HepG2 (cell line): ENCODE measurements around the gene NKX1-2. TPM values are rescaled to one million over a fixed set of nuclear protein-coding genes. Genes with fewer than 3 reads are reported as not detected.

Experiments
- ATAC-seq: fragments of 200-7000 bp; cut with Tn5 transposase; 3 replicates; pipeline ENCODE4 v1.9.1; 2020; ENCODE audit warnings: mild to moderate bottlenecking, moderate library complexity
- BruUV-seq: library from RNA; stranded (reverse); fragments of 400-500 nt; replicated peaks from 2 replicates; lab custom pipeline; 2021; lab: Mats Ljungman, UMichigan
- CTCF ChIA-PET: fragments of 300-600 bp; formaldehyde crosslinking; extraction: SDS; loops from one replicate; lab custom pipeline; 2021; ENCODE audit warnings: low total read pairs, inconsistent platforms, low intra/inter-chr PET ratio; lab: Yijun Ruan, JAX
- POLR2A ChIA-PET: fragments of 350-600 bp; sonication (Branson Sonifier 250); formaldehyde crosslinking; loops from one replicate; lab custom pipeline; 2020; ENCODE audit warnings: antibody characterized with exemption, inconsistent platforms; lab: Yijun Ruan, JAX
- DNase-seq: peaks from one replicate; pipeline ENCODE4 v3.0.0-alpha.2; 2015; ENCODE audit warnings: low spot score
- FAIRE-seq: peaks from 3 replicates; lab custom pipeline; 2011; peaks lifted over from hg19 to GRCh38; lab: Jason Lieb, UNC
- H2AFZ ChIP-seq: one replicate; pipeline ENCODE4 v1.6.1; 2011; ENCODE audit warnings: low read length, inconsistent platforms
- H3K27ac ChIP-seq: fragments of 300-600 bp; 3 replicates; pipeline ENCODE4 v1.8.0; 2011; ENCODE audit warnings: mixed run types, mild to moderate bottlenecking, mixed read lengths, low read length, inconsistent platforms; ENCODE audit not compliant: insufficient read depth; ENCODE audit errors: extremely low read length
- H3K27me3 ChIP-seq, 2 experiments: fragments of 200-600 bp in 1 of 2; 2 replicates in 1 of 2; 3 replicates in 1 of 2; pipeline versions ENCODE4 v1.6.0 to v1.8.0; 2011; ENCODE audit warnings: low read length in 2 of 2, mild to moderate bottlenecking in 2 of 2, moderate library complexity in 2 of 2, inconsistent platforms in 1 of 2; ENCODE audit not compliant: insufficient read depth in 2 of 2, control insufficient read depth in 1 of 2
- H3K36me3 ChIP-seq, 2 experiments: fragments of 200-600 bp in 1 of 2; replicated peaks in 1 of 2; 2 replicates in 1 of 2; 3 replicates in 1 of 2; pipeline versions ENCODE4 v1.5.1 to v1.8.0; 2011; ENCODE audit warnings: low read length in 2 of 2, inconsistent platforms in 1 of 2; ENCODE audit not compliant: insufficient read depth in 2 of 2, control insufficient read depth in 1 of 2
- H3K4me1 ChIP-seq: 2 replicates; pipeline ENCODE4 v1.5.1; 2012; ENCODE audit warnings: low read length, inconsistent platforms; ENCODE audit not compliant: insufficient read depth
- H3K4me2 ChIP-seq: 2 replicates; pipeline ENCODE4 v1.6.0; 2011; ENCODE audit warnings: low read depth, low read length, inconsistent platforms
- H3K4me3 ChIP-seq, 3 experiments: fragments of 200-600 bp in 1 of 3; sonication (generic), shearing (Covaris generic) in 1 of 3; replicated peaks in 1 of 3; 2 replicates each; pipeline ENCODE4 v1.5.1; 2011 to 2016; ENCODE audit warnings: low read length in 3 of 3, inconsistent platforms in 2 of 3, low read depth in 2 of 3, mild to moderate bottlenecking in 2 of 3, control low read depth in 1 of 3, mixed read lengths in 1 of 3; ENCODE audit not compliant: insufficient read depth in 1 of 3
- H3K79me2 ChIP-seq: one replicate; pipeline ENCODE4 v1.6.1; 2011; ENCODE audit warnings: low read length, inconsistent platforms; ENCODE audit not compliant: insufficient read depth
- H3K9ac ChIP-seq: 2 replicates; pipeline ENCODE4 v1.6.0; 2011; ENCODE audit warnings: mild to moderate bottlenecking, low read depth, low read length, inconsistent platforms; ENCODE audit not compliant: insufficient read depth
- H3K9me3 ChIP-seq: 2 replicates; pipeline ENCODE4 v1.5.1; 2012; ENCODE audit warnings: mild to moderate bottlenecking, low read length
- H4K20me1 ChIP-seq: 2 replicates; pipeline ENCODE4 v1.6.0; 2011; ENCODE audit warnings: inconsistent platforms, mild to moderate bottlenecking, low read length, moderate library complexity; ENCODE audit not compliant: insufficient read depth
- AGO1 ChIP-seq: fragments of 200-400 bp; formaldehyde crosslinking; IDR thresholded peaks from 2 replicates; pipeline ENCODE4 v1.6.1; 2017; ENCODE audit warnings: mild to moderate bottlenecking, low read depth, low read length, moderate library complexity; ENCODE audit not compliant: poor library complexity, severe bottlenecking
- DR1 ChIP-seq: sonication (generic); formaldehyde crosslinking; IDR thresholded peaks from 2 replicates; pipeline ENCODE4 v1.8.0; 2021; ENCODE audit warnings: mild to moderate bottlenecking, missing genetic modification reagents, inconsistent platforms
- FOSL1 ChIP-seq: sonication (generic); formaldehyde crosslinking; IDR thresholded peaks from 2 replicates; pipeline ENCODE4 v1.9.0; 2021; ENCODE audit warnings: missing genetic modification reagents, borderline replicate concordance
- FOXK2 ChIP-seq: fragments of 450-650 bp; IDR thresholded peaks from 2 replicates; pipeline ENCODE4 v1.6.1; 2016
- GABPB1 ChIP-seq: IDR thresholded peaks from 2 replicates; pipeline ENCODE4 v1.6.1; 2016; ENCODE audit warnings: mild to moderate bottlenecking, missing genetic modification reagents, moderate library complexity, missing compliant biosample characterization
- MYC ChIP-seq: sonication (generic); formaldehyde crosslinking; IDR thresholded peaks from 2 replicates; pipeline ENCODE4 v1.9.0; 2021; ENCODE audit warnings: missing genetic modification reagents, borderline replicate concordance
- NFKB2 ChIP-seq: sonication (generic); formaldehyde crosslinking; IDR thresholded peaks from 2 replicates; pipeline ENCODE4 v1.4.0; 2020; ENCODE audit warnings: missing genetic modification reagents, borderline replicate concordance
- SALL2 ChIP-seq: sonication (generic); formaldehyde crosslinking; IDR thresholded peaks from 2 replicates; pipeline ENCODE4 v1.8.1; 2023; ENCODE audit warnings: mild to moderate bottlenecking, missing genetic modification reagents, inconsistent platforms
- SOX5 ChIP-seq: IDR thresholded peaks from 2 replicates; pipeline ENCODE4 v1.6.1; 2016; ENCODE audit warnings: borderline replicate concordance
- SP5 ChIP-seq: IDR thresholded peaks from 2 replicates; pipeline ENCODE4 v1.6.1; 2016; ENCODE audit warnings: low read depth, borderline replicate concordance
- SRY ChIP-seq: sonication (generic); formaldehyde crosslinking; IDR thresholded peaks from 2 replicates; pipeline ENCODE4 v1.8.0; 2022; ENCODE audit warnings: mild to moderate bottlenecking, missing genetic modification reagents
- ZNF235 ChIP-seq: sonication (generic); formaldehyde crosslinking; IDR thresholded peaks from 2 replicates; pipeline ENCODE4 v1.8.1; 2023; ENCODE audit warnings: mild to moderate bottlenecking, missing genetic modification reagents, borderline replicate concordance
- ZNF264 ChIP-seq: sonication (generic); formaldehyde crosslinking; IDR thresholded peaks from 2 replicates; pipeline ENCODE4 v1.4.0; 2020; ENCODE audit warnings: missing genetic modification reagents
- ZNF501 ChIP-seq: sonication (generic); formaldehyde crosslinking; IDR thresholded peaks from 2 replicates; pipeline ENCODE4 v1.5.1; 2020; ENCODE audit warnings: mild to moderate bottlenecking, moderate library complexity, missing genetic modification reagents
- ZNF619 ChIP-seq: sonication (generic); formaldehyde crosslinking; IDR thresholded peaks from 2 replicates; pipeline ENCODE4 v1.4.0; 2020; ENCODE audit warnings: mild to moderate bottlenecking, missing genetic modification reagents
- ZNF776 ChIP-seq: sonication (generic); formaldehyde crosslinking; IDR thresholded peaks from 2 replicates; pipeline ENCODE4 v1.4.0; 2020; ENCODE audit warnings: mild to moderate bottlenecking, missing genetic modification reagents
- ZNF891 ChIP-seq: sonication (generic); formaldehyde crosslinking; IDR thresholded peaks from 2 replicates; pipeline ENCODE4 v1.5.0; 2020; ENCODE audit warnings: mild to moderate bottlenecking, missing genetic modification reagents
- WGBS: methylation state at CpG from one replicate; pipeline ENCODE4 v1.1.6; 2017; ENCODE audit warnings: low lambda C conversion rate; 5-methylcytosine and 5-hydroxymethylcytosine counted together
- in situ Hi-C: cut with HindIII; loops from 2 replicates; pipeline ENCODE4 v1.10.0; 2017; ENCODE audit warnings: low pct_unique_long_range_greater_than_20kb; ENCODE audit not compliant: extremely low pct_ligation_motif_present
- intact Hi-C: fragments of 100-400 bp; cut with micrococcal nuclease; formaldehyde crosslinking; loops from one replicate; pipeline ENCODE4 v1.10.0; 2022; ENCODE audit not compliant: unreplicated experiment
- polyA plus RNA-seq, 8 experiments: library from polyadenylated mRNA; depleted of rRNA in 3 of 8; stranded (reverse) in 7 of 8; unstranded in 1 of 8; fragments of >200 nt; fragmentation: Illumina TruSeq in 4 of 8; extraction: Trizol in 4 of 8; gene quantifications; 2 replicates each; pipeline versions ENCODE4 v1.2.1 to v1.2.3, GENCODE V29; 2011 to 2016; ENCODE audit warnings: low read depth in 4 of 8, missing spikeins in 1 of 8, mixed read lengths in 1 of 8; ENCODE audit not compliant: insufficient read depth in 1 of 8
- total RNA-seq, 5 experiments: library from RNA; depleted of rRNA; stranded (reverse); fragments of >200 nt; fragmentation: Illumina TruSeq; extraction: Trizol; gene quantifications; 2 replicates each; pipeline ENCODE4 v1.2.3, GENCODE V29; 2016; ENCODE audit warnings: low read depth in 1 of 5
- TF ChIP-seq, protein P1 (sequence below): IDR thresholded peaks from 2 replicates; pipeline ENCODE4 v1.6.1; 2012; ENCODE audit warnings: inconsistent platforms
- TF ChIP-seq, protein P2 (sequence below): sonication (generic); formaldehyde crosslinking; IDR thresholded peaks from 2 replicates; pipeline ENCODE4 v1.9.0; 2021; ENCODE audit warnings: missing genetic modification reagents, mild to moderate bottlenecking, borderline replicate concordance

The NKX1-2 gene
- total and polyA plus RNA-seq, 2 of the 13 experiments (the other 11 are each of a cell fraction or from before 2014, with no cell fraction given): not detected

DNA sequence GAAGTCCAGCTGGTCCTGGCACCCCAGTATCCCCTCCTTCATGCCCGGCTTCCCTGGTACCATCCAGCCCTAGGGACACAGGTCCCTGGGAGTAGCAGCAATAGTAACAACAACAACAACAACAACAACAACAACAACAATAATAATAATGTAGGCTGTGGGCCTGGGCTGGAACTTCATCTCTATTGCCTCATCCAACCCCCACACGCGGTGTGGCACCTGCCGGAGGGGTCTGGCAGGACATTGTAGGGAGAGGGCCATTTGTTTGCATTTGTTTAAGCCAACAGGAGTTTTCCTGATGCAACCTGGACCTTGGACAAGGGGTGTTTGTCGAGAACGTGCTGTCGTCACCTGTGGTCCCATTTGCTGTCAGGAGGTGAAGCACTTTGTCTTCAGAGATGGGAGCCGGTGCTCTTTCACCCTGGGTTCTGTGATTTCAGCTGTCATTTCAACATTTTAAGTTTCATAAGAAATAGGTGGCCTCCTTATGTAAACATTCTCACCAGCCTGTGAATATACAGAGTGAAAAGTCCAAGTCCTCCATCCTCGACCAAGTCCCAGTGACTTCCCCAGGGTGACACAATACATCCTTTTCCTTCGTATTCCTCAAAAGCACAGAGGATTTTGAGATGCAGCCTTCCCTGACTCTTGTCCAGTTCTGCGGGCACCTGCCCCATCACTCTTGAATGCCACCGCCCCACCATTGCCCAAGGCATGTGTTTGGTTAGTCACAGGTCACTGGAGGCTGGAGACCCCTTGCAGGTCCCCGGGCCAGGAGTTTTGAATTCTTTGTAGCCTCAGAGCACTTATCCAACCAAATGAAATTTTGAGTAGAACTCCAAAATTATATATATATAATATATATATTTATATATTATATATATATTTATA, 21.0 kb upstream of the NKX1-2 start (continued):
- TF ChIP-seq ZNF501 (CRISPR knock-in tag) (peak; percentile 65; the same call in 1 of the 2 replicates), SP5 (CRISPR knock-in tag) (peak; percentile 81), SALL2 (CRISPR knock-in tag) (0 out of 2 replicates have a peak, but pooled peaks have one; percentile 34), FOSL1 (CRISPR knock-in tag) (no peak)

DNA sequence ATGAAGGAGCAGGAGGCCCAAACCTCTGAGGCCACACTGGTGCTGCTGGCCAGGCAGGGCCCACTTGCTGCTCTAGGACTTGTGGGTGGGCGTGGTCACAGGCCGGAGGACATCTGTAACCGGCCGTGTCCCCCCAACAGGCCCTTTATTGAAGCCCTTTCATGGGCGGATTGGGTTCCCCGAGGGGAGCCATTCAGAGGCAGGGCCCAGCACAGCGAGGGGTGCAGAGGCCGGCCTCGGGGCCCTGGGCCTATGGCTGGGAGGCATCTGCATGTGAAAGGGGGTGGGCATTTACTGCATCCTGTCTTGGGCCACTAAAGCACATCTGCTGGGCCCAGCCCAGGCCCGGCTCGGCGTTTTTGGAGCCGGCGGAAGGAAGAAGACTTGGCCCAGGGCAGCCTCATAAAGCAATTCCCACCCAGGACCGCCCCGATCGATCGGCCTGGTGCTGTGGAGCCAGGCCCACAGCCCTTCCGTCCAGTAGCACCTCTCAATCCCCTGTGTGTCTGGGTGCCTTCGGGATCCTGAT, 20.2 kb upstream of the NKX1-2 start:
- FAIRE-seq: no peak
- H2AFZ ChIP-seq: no peak overlapping the region
- intact Hi-C loops (loop anchor here (2.0 kb wide), 1 partner anchor 51 kb away; the partner anchor contains the start of gene OAT), in situ Hi-C loops (no loop called here)
- H3K27ac ChIP-seq: peak overlapping the region; percentile 77
- no peaks in the 10 kb centered on the region for H3K27me3 ChIP-seq
- ChIA-PET POLR2A (interaction anchor here (1.4 kb wide), 1 partner anchor 9 kb away, joined by 3 read pairs; the partner anchor contains the start of gene LHPP), CTCF (no interaction called here)
- no peaks in the 10 kb centered on the region for H4K20me1 ChIP-seq
- ATAC-seq: peak; percentile 8; the same call in 2 of the 3 replicates
- peaks cover 96% of the 10 kb centered on the region for H3K4me1 ChIP-seq
- BruUV-seq: no TSS peak
- H3K36me3 ChIP-seq: no peaks in the 10 kb centered on the region
- H3K9ac ChIP-seq: peak overlapping the region; percentile 30; the same call in 1 of the 2 replicates
- H3K4me3 ChIP-seq: no peak overlapping the region; a peak in 1 of 6 replicates
- no peaks in the 10 kb centered on the region for H3K9me3 ChIP-seq
- DNase-seq: no peak
- H3K4me2 ChIP-seq: peak overlapping the region; percentile 78
- TF ChIP-seq, protein P1, sequence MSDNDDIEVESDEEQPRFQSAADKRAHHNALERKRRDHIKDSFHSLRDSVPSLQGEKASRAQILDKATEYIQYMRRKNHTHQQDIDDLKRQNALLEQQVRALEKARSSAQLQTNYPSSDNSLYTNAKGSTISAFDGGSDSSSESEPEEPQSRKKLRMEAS: no peak
- no peak for TF ChIP-seq DR1 (CRISPR knock-in tag)
- TF ChIP-seq ZNF235 (CRISPR knock-in tag): no peak
- TF ChIP-seq SRY: no peak
- TF ChIP-seq NFKB2: 0 out of 2 replicates have a peak, but pooled peaks have one; percentile 3
- TF ChIP-seq, protein P2, sequence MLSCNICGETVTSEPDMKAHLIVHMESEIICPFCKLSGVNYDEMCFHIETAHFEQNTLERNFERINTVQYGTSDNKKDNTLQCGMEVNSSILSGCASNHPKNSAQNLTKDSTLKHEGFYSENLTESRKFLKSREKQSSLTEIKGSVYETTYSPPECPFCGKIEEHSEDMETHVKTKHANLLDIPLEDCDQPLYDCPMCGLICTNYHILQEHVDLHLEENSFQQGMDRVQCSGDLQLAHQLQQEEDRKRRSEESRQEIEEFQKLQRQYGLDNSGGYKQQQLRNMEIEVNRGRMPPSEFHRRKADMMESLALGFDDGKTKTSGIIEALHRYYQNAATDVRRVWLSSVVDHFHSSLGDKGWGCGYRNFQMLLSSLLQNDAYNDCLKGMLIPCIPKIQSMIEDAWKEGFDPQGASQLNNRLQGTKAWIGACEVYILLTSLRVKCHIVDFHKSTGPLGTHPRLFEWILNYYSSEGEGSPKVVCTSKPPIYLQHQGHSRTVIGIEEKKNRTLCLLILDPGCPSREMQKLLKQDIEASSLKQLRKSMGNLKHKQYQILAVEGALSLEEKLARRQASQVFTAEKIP (CRISPR knock-in tag): no peak
- no peak for TF ChIP-seq ZNF264 (CRISPR knock-in tag)
- TF ChIP-seq MYC (CRISPR knock-in tag): no peak
- no peak for TF ChIP-seq FOXK2
- no peak for TF ChIP-seq SOX5 (CRISPR knock-in tag)
- no peak for TF ChIP-seq ZNF619 (CRISPR knock-in tag)
- TF ChIP-seq ZNF891 (CRISPR knock-in tag): 0 out of 2 replicates have a peak, but pooled peaks have one; percentile 7
- TF ChIP-seq ZNF776 (CRISPR knock-in tag): no peak
- peak; percentile 11; the same call in 1 of the 2 replicates for TF ChIP-seq GABPB1 (CRISPR knock-in tag)
- peak; percentile 30 for TF ChIP-seq AGO1
- WGBS: 85% methylated on average over 8 of the region's 20 CpGs
- no peaks in the 10 kb centered on the region for H3K79me2 ChIP-seq
